NCI-H2107 (cell line): ENCODE data around the gene MYO18A.
"Not testable (repeated sequence)": the region's sequence is repeated elsewhere in the genome, so short reads cannot be mapped to it uniquely, and the experiment has no call there.

Experiments used
- DNase-seq: peaks from one replicate; lab custom pipeline; 2025; lab: John Stamatoyannopoulos, UW

Gene MYO18A

DNA sequence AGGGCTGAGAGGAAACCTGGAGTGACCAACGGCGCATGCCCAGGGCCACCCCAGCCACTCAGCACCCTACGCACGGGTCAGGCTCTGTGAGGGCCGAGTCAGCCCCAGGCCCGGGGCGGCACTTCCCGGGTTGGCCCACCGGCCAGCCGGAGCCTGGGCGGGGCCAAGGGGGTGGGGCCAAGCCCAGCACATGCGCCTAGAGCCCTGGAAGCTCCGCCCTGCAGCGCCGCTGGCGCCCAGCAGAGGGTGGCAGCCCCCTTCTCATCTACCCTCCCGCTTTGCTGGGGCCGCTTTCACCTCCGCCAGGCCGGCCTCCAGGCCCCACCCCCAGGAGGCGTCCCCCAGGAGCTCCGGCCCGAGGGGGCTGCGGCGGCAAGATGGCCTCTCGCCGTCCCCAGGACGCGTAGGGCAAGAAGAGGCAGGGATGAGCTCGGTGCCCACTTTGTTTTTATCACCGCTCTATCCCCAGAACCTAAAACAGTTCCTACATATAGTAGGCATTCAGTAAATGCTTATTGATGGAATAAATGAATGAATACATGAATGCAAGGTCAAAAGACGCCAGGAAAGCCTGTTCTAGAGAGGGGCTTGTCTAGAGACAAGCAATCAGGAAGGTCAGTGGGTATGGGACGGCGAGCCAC, 31.3 kb downstream of the MYO18A start:
- DNase-seq, result peak; percentile 59

DNA sequence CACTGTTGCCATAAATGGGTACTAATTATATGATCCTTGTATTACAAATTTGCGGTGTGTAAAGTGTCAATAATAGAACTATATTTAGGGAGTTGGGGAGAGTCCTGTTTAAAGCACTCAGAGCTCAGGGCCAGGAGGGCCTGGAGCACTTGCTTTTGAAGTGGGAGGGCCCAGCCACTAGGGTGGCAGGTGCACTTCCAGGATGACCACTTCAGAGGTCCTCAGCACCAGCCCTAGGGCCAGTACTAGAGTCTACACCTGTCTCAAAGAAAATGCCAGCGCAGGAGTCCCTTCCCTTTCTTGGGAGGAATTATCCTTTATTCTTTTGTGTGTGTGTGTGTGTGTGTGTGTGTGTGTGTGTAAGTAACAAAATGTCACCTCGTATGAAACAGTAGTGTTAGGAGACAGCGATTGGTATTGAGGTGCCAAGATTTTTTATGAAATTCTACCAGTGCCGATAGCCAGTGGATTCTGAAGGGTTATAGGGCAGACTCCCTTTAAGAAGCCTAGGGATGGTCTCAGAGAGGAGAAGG, 31.9 kb downstream of the MYO18A start:
- no peak for DNase-seq

DNA sequence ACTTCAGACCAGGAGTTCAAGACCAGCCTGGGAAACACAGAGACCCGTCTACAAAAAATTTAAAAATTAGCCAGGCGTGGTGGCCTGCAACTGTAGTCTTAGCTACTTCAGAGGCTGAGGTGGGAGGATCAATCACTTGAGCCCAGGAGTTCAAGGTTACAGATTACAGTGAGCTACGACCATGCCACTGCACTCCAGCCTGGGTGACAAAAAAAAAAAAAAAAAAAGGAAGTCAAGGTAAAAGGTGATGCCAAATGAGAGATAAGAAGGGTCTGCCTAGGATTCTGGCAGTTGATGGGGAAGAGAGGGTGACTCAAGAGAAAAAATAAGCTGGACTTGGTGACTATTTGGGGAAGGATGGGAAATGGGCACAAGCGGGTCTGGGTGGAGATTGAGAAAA, 32.5 kb downstream of the MYO18A start:
- DNase-seq, result no peak

DNA sequence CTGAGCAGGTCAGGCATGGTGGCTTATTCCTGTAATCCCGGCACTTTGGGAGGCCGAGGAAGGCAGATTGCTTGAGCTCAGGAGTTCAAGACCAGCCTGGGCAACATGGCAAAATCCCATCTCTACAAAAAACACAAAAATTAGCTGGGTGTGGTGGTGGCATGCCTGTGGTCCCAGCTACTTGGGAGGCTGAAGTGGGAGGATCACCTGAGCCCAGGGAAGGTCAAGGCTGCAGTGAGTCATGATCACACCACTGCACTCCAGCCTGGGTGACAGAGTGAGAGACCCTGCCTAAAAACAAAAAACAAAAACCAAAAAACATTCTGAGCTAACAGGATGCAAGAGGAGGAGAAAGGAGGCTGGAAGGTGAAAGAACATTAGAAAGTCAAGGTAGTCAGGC, 33.0 kb downstream of the MYO18A start:
- DNase-seq, result not testable (repeated sequence)

DNA sequence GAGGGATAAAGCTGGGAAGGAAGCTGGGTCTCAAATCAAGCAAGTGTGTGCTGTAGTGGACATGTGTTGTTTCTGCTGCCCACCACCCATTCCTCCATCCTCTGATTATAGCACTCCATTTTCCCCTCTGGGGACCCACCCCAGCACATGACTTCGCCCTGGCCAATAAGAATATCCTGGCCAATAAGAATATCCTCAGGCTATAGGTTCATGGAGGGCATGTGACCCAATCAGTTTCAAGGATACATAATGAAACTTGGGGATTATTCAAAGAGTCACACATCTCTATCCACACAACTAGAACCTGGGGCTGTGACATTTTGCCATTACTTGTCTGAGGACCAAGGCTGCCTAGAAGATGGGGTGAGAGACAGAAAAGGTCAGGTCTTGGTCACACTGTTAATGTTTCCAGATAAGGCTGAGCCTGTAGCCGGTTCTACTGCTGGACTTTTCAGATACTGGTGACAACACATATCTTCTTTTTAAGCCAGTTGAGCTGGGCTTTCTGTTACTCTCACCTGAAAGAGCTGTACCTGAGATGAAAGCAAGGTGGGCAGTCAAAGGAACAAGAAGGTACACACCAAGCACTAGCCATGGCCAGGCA, 33.7 kb downstream of the MYO18A start:
- no peak for DNase-seq

DNA sequence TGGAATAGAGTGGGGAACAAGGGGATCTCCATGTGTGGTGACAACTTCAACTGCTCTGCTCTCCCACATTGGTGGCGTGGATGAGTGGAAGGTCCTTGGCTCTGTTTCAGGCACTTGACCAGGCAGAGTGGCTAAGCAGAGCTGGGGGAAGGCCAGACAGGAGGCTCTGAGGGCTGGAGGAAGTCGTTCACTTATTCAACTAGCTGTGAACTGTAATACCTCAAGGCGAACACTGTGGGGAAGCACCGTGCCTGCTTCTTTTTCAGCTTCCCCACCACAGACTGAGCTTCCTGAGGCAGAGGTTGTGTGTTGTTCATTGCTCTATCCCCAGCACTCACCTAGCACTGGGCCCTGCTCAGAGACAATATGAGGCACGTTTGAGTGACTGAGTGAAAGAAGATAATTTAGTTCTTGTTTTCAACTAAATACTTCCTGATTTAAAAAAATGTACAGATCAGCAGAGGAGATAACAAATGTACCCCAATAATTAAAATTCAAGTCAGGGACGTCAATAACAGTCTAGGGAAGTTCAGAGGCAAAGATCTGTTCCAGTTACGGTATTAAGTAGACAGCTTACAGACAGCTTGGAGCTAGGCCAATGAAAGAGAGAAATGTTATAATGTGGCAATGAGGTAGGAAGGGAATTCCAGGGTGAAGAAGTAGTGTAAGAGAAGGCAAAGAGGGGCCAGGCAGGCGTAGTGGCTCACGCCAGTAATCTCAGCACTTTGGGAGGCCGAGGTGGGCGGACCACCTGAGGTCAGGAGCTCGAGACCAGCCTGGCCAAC, 34.7 kb downstream of the MYO18A start:
- no peak for DNase-seq

DNA sequence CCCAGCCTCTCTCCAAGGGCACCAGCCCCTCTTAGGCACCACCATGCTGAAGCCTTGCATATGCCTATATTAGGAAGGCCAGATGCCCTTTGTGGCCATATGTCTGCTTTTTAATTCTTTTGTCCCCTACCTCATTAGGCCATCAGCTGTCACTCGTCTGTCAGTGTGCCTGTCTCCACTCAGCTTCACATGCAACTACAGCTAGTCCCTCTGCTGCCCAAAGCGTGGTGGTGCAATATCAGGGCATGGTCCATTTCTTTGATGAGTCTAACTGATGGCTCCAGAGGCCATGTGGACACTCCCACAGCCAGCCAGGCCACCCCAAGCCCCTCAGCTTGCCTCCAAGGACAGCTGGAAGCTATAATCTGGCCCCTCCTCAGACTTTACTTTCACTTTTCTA, 36.3 kb downstream of the MYO18A start:
- no peak for DNase-seq

DNA sequence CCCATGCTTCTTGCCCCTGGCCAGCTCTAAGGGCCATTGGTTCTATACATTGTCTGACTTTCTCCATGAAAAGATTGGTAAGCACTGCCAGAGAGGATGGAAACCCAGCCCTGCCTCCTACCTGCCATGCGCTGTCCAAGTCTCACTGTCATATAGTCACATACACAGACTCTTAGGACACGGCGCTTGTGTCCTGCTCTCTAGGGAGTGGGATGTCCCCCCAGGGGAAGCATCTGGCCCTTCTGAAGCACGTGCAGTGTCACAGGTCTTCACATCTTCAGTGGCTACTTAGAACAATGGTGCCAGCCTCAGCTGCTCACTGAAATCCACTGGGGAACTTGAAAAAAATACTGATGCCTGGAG, 38.7 kb downstream of the MYO18A start:
- DNase-seq, result no peak

DNA sequence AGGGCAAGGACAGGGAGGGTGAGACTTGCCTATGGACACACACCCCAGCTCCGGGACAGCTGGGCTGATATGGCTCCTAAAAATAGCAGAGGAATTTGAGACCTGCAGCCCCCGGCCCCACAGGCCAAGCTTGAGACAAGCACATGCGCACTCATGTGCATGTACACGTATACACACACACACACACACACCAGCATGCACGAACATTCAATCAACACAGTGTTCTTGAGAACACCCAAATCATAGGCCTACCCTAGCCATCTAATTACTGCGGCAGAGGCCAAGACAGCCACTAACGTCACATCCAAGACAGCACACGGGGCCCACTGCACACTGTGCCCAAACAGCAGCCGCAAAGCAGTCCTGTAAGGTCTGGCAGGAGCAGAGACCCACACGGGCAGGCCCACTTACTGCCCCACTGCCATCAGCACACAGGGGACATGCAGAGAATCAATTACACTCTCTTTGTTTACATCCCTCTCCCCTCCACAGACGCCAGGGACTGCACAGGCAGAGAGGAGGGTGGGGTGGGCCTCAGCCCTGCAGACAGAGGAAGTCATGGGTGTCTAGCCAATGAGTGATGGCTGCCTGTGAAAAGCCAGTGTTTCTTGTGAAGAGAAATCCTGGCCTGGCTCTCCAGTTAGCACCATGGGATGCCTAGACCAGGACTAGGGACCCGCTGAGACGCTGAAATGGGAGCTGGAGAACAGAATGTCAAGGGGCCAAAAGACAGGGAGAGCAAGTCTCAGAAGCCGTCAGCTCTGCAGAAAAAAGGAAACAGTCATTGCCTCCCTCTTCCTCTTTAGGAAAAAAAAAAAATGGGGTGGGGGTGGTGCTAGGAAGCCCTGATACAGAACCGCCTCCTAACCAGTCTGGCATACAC, 39.3 kb downstream of the MYO18A start:
- no peak for DNase-seq

DNA sequence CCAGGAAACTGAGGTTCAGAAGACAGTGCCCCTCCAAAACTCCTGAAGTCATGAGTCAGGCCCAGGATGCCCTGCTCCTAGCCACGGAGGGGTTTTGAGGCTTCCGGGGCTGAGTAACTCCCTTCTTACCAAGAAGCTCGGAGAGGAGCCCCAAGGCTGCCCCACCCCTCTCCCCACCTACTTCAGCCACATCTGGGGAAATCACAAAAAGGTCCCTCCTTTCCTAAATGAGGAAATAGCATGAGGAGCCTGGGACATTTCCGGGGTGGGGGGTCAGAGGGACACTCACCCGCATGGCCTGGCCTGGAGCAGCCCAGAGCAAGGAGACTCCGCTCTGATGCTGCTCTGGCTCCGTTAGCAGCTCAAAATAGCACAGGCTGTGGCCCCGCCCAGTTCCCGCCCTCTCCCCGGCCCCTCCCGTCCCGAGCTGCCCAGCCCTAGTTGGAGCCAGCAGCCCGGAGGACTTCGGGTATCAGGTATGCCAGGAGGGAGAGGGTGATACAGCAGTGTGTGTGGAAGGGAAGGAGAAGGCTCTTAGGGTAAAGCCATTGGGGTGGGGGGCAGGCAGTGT, 40.1 kb downstream of the MYO18A start:
- no peak for DNase-seq

DNA sequence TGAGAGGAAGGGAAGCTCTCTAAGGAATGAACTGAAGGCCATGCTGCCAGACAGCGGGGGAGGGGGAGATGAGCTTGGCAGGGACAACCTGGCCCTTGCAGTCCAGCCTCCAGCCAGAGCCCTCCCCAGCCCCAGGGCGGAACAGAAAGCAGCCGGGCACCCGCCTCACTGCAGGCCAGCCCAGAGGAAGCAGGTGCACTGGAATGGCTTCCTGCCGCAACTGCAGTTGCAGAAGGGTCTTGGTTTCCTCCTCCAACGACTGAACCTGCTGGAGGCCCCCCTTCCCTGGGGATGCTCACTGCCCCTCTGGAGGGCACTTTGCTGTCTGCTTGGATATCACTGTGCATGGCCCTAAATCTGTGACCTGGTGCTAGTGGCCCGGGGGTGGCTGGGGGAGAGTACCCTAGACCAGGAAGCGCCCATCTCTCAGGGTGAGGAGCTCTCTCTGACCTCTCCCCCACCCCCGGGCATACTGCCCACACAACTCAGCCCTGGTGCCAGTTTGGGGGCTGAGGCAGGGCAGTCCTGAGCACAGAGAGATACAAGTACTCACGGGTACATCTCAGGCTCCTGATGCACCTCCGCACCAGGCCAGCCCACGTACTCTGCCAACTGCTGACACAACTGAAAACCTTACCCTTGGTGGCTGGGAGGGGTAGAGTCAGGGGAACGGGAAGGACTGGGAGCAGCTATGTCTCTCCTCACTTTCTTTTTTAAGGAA, 41.1 kb downstream of the MYO18A start:
- no peak for DNase-seq

DNA sequence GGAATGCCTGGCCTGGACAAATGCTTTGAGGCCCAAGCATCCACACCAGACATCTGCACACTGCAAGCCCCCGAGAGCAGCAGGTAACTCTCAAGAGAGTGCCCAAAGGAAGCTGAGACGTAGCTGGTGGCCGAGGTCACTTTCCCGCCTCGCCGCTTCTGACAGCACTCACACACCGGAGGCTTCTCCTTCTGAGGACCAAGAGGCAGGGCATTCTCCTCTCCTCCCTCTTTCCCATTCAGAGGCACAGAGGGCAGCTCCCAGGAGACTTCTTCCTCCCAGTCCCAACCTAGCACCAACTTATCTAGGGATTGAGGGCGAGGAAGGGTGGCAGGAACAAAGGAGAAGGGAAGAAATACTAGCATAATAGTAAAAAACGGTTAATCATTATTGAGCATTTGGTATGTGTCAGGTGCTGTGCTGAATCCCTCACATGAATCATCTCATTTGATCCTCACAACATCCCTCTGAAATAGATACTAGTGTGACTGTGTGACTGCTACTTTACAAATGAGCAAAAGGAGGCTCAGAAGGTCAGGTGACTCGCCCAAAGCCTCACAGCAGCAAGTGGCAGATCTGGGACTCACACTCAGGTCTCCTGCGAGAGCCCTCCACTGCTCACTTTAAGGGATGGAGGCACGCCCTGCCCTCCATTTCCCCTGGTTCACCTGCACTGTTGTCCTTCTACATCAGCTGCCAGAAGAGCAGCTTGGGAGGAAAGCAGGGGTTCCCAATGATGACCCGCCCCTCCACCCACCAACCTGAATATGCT, 41.8 kb downstream of the MYO18A start:
- no peak for DNase-seq

DNA sequence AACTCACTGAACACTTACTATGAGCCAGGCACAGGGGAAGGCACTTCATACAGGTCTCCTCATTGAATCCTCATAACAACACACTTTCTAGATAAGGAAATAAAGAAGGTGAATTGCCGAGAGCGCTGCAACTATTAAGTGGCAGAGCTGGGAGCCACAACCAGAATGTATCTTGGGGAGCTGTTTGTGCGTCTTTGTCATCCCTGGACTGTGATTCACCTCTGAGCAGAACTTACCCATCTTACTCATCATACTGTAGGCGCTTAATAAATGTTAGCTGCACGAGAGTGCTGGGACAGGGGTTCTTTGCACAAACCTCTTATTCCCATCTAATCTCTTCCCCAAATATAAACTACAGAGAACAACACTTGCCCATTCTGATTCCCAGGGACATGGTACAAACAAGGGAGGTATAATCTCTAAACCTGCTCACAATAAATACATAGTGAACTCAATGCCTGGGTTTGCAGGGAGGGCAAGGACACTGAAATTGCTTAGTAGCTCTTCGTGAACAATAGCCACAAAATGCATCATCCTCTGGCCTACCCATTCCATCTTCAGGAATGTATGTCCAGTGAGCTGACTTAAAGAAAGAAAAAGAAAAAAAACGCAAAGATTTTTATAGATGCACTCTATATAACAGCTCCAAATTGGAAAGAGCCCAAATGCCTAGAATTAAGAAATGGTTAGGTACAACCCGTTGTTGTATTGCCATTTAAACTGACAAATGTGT, 43.0 kb downstream of the MYO18A start:
- DNase-seq, result no peak

DNA sequence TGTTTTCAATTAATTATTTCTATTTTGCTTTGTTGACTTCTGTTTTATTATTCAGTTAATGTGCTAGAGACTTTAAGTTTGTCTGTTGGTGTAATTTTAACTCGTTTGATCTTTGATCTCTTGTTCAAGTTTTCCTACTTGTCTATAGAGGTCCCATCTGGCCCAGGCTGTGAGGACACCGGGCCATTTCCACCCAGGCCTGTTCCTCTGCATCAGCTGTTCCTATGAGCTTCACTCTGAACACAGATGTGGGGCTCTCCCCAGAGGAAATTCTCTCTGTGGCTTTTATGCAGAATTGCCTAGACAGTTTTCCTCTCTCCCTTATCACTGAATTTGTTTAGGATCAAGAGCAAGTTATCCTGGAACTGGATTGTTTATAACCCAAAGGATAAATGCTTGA, 44.7 kb downstream of the MYO18A start:
- DNase-seq, result no peak

DNA sequence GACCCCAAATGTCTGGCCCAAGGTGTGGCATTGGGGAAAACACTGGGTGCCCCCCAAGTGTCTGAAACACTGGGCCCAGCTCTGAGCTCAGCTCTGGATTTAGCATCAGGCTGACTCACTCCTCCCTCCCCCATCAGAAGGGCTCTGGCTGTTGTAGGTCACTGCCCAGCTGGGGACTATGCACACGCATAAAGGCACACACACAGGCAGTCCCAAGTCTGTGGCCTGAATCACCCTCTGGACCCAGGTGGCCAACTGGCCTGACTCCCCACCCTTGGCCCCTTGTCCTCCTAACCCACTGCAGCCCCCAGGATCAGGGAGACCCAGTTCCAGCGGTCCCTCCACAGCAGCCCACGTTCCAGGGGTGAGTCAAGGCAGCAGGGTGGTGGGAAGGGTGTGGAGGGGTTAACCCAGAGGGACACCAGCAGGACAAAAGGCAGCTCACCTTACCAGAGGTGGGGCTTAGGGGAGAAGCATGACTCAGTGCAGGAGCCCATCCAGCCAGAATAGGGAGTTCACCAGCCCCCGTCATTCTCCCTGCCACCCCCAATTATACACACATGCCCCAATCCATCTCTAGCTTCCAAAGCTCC, 47.0 kb downstream of the MYO18A start:
- DNase-seq, result no peak

DNA sequence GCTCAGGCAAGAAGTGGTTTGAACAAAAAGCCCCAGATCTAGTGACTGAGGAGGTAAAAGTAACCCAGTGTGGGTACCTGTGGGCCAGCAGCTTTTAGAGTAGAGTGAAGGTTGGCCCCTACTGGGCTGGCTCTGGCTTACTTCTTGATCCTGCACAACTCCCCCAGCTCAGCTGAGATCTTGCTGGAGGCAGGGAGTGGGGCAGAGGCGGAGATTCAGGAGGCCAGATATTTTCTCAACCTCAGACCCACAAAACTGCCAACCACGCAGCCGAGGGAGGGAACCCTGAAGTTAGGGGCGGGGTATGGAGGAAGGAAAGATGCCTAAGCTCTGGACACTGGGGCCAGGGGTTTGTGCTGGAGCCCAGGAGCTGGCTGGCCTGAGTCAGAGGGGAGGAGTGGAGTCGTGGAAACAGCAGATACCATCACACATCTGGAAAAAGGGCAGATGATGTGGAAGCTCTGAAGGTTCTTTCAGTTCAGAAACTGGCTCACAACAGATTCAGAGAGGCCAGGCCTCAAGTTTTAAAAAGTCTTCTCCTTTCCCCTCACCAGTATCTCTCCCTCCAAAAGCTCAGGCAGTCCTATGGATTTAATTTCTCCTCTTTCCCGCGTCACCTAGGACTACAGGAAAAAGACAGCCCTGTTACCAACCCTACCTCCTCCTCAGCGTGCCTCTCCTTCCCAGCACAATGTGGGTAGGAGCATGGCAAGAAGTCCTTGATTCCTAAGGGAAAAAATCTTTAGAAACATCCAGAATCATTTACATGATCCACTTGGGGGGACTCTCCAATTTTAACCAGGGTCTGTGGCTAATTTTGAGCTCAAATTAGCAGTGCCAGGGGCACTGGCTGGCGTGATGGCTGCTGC, 48.1 kb downstream of the MYO18A start:
- no peak for DNase-seq

DNA sequence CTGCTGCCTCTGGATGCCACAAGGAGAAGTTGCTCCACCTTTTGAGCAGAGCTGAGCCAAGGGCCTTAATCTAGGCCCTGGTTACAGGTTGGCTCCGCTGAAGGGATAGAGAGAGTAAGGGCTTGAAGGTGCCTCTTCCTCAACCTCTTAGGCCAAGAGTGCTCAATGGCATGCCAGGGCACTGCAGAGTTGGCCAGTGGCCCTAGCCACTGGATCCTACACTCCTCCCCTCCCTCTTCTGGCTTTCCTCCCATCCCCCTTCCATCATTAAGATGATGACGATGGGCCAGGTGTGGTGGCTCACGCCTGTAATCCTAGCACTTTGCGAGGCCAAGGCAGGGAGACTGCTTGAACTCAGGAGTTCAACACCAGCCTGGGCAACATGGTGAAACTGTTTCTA, 50.5 kb downstream of the MYO18A start:
- no peak for DNase-seq

DNA sequence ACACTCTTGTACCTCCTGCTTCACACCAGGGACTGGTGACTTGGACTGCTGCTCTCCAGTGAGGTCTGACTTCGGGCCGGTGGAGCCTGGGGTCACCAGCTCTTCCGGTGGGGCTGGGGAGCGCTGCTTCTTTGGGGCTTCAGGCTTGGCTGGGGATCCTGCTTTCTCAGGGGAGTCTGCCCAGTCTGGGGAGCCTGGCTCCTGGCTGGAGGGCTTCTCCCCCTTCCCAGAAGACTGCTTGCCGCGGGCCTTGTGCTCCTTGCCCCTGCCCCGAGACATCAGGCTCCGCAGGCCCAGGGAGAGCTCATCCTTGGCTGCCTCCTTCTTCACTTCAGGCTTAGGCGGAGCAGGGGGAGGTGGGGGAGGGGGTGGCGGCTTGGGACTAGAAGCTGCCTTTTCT, 52.4 kb downstream of the MYO18A start:
- DNase-seq, result no peak
